ENCODE data around the gene TIMM44.

GRCh38 chr19:7879836-7880235 lies 63.6 kb downstream of the TIMM44 start:
- TF ChIP-seq CTCF (IDR thresholded peaks at IDR 0.05; ENCODE audit: extremely low read depth in 1 of 2, insufficient read depth in 1 of 2, low read depth in 1 of 2, low read length in 2 of 2) (no peak), JUN (IDR thresholded peaks at IDR 0.05; ENCODE audit: borderline replicate concordance, insufficient read depth, insufficient read length, low read depth) (no peak), EZH2 (IDR thresholded peaks at IDR 0.05; ENCODE audit: borderline replicate concordance, low read depth, low read length, severe bottlenecking) (no peak), POLR2A (IDR thresholded peaks at IDR 0.05; ENCODE audit: low read depth, low read length) (no peak)
